Measurements from ENCODE around the gene DIS3L2. TPM values are rescaled to one million over a fixed set of nuclear protein-coding genes. Genes with fewer than 3 reads are reported as not detected.

Gene DIS3L2
- total and polyA plus RNA-seq, 2 of the 8 experiments (the other 6 are each of a cell fraction or from before 2014, with no cell fraction given) = 11.5 to 21.6 TPM

GRCh38 chr2:232323328-232323650 is 361.8 kb downstream of the DIS3L2 start:
- H3K36me3 ChIP-seq (ENCODE audit: control insufficient read depth in 2 of 4, insufficient read depth in 4 of 4, low read length in 3 of 4) = no peaks in the 10 kb centered on the region
- TF ChIP-seq SIN3A (conservative IDR thresholded peaks at IDR 0.05 in 1 of 2, IDR thresholded peaks at IDR 0.05 in 1 of 2; ENCODE audit: low read depth in 1 of 2, low read length in 2 of 2) (no peak), POU5F1 (IDR thresholded peaks at IDR 0.05; ENCODE audit: low read depth, low read length) (no peak), TBP (IDR thresholded peaks at IDR 0.05; ENCODE audit: low read depth, low read length) (no peak), RAD21 (IDR thresholded peaks at IDR 0.05 in 1 of 2, conservative IDR thresholded peaks at IDR 0.05 in 1 of 2; ENCODE audit: low read depth in 2 of 2, low read length in 2 of 2) (no peak), MAX (IDR thresholded peaks at IDR 0.05) (no peak), CHD1 (IDR thresholded peaks at IDR 0.05; ENCODE audit: low read depth, low read length) (no peak), BCL11A (IDR thresholded peaks at IDR 0.05; ENCODE audit: low read depth in 2 of 2, low read length in 2 of 2) (no peak), HDAC6 (IDR thresholded peaks at IDR 0.05; ENCODE audit: low read depth, low read length) (no peak), CTBP2 (IDR thresholded peaks at IDR 0.05; ENCODE audit: borderline replicate concordance, insufficient read depth, insufficient read length, low read length) (no peak), CHD2 (IDR thresholded peaks at IDR 0.05; ENCODE audit: low read length) (no peak), SP4 (IDR thresholded peaks at IDR 0.05; ENCODE audit: low read length) (no peak), E2F6 (IDR thresholded peaks at IDR 0.05) (no peak), HDAC2 (IDR thresholded peaks at IDR 0.05; ENCODE audit: borderline replicate concordance in 1 of 2, low read depth in 2 of 2, low read length in 2 of 2) (no peak)

More at GRCh38 chr2:232323328-232323650, 361.8 kb downstream of the DIS3L2 start:
- Histone ChIP-seq H3K4me2 (ENCODE audit: insufficient read depth in 1 of 2, low read depth in 2 of 2, low read length in 2 of 2) (no peak overlapping the region), H4K20me1 (replicated peaks in 1 of 2; ENCODE audit: control insufficient read depth in 1 of 2, insufficient read depth in 2 of 2, low read length in 2 of 2) (peaks cover 0 to 2% of the 10 kb centered on the region in 2 experiments), H3K79me1 (ENCODE audit: low read depth, low read length) (0 out of 2 replicates have a peak, but pooled peaks cover 2% of the 10 kb centered on the region), H3K4me1 (replicated peaks in 1 of 4; ENCODE audit: control insufficient read depth in 3 of 4, insufficient read depth in 4 of 4, low read length in 3 of 4) (peaks cover 0 to 12% (median 4%) of the 10 kb centered on the region in 4 experiments; a peak in 5 of 7 replicates), H2BK20ac (ENCODE audit: low read length) (no peak overlapping the region), H4K8ac (ENCODE audit: extremely low read depth, insufficient read depth, low read length) (no peak overlapping the region), H3K9me3 (ENCODE audit: insufficient read depth in 2 of 2, low read depth in 1 of 2, low read length in 1 of 2) (no peaks in the 10 kb centered on the region), H4K91ac (replicated peaks; ENCODE audit: insufficient read length, low read length) (no peak overlapping the region), H3K4ac (replicated peaks; ENCODE audit: insufficient read length, low read depth, low read length) (no peak overlapping the region), H3K14ac (ENCODE audit: insufficient read length) (no peak overlapping the region), H2BK15ac (ENCODE audit: low read length) (no peak overlapping the region), H2BK120ac (replicated peaks; ENCODE audit: low read depth, low read length) (no peak overlapping the region), H3K23ac (ENCODE audit: insufficient read length) (no peak overlapping the region), H3K27me3 (replicated peaks in 1 of 4; ENCODE audit: control insufficient read depth in 3 of 4, extremely low read depth in 1 of 4, insufficient read depth in 3 of 4, low read length in 3 of 4) (no peaks in the 10 kb centered on the region), H3K4me3 (ENCODE audit: extremely low read depth in 1 of 4, insufficient read depth in 2 of 4, low read depth in 3 of 4, low read length in 4 of 4) (no peak overlapping the region), H2BK12ac (ENCODE audit: low read depth, low read length) (no peak overlapping the region), H2AK5ac (ENCODE audit: low read depth, low read length) (no peak overlapping the region), H3K27ac (ENCODE audit: low read depth, low read length) (no peak overlapping the region), H3K56ac (replicated peaks; ENCODE audit: insufficient read length, low read depth, low read length) (no peak overlapping the region), H4K5ac (ENCODE audit: insufficient read length, low read depth, low read length) (no peak overlapping the region), H3K18ac (ENCODE audit: extremely low read depth, low read length) (no peak overlapping the region), H2BK5ac (ENCODE audit: low read depth, low read length) (no peak overlapping the region), H3K23me2 (ENCODE audit: low read depth, low read length) (no peaks in the 10 kb centered on the region), H3K79me2 (ENCODE audit: control insufficient read depth in 1 of 2, insufficient read depth in 2 of 2, low read length in 2 of 2) (no peaks in the 10 kb centered on the region), H2AFZ (ENCODE audit: low read length) (no peak overlapping the region), H3K9ac (replicated peaks in 1 of 4; ENCODE audit: extremely low read depth in 1 of 4, low read depth in 3 of 4, low read length in 3 of 4) (no peak overlapping the region)
- CTCF ChIA-PET (ENCODE audit: partially characterized antibody) = interaction anchor here (0.9 to 10.9 kb wide), 11 partner anchors 11 to 416 kb away, joined by 3 to 124 read pairs (median 16); partner anchors contain the start of gene NPPC
- DNase-seq (ENCODE audit: low read depth in 1 of 2, low spot score in 2 of 2) (no peak), FAIRE-seq (no peak)
- POLR2A ChIA-PET (ENCODE audit: partially characterized antibody) = no interaction called here
- 82% methylated on average over 4 of the region's 4 CpGs; no CpG with 5 or more reads in 1 of the 2 experiments for WGBS, 2 experiments (ENCODE audit: extremely low coverage in 1 of 2, insufficient coverage in 1 of 2, insufficient read length in 1 of 2, insufficient replicate concordance in 2 of 2, low coverage in 1 of 2, low lambda C conversion rate in 2 of 2, missing lambda C conversion rate in 1 of 2)

Measured in H1 (cell line).